ENCODE results near the gene MLEC.

DNA sequence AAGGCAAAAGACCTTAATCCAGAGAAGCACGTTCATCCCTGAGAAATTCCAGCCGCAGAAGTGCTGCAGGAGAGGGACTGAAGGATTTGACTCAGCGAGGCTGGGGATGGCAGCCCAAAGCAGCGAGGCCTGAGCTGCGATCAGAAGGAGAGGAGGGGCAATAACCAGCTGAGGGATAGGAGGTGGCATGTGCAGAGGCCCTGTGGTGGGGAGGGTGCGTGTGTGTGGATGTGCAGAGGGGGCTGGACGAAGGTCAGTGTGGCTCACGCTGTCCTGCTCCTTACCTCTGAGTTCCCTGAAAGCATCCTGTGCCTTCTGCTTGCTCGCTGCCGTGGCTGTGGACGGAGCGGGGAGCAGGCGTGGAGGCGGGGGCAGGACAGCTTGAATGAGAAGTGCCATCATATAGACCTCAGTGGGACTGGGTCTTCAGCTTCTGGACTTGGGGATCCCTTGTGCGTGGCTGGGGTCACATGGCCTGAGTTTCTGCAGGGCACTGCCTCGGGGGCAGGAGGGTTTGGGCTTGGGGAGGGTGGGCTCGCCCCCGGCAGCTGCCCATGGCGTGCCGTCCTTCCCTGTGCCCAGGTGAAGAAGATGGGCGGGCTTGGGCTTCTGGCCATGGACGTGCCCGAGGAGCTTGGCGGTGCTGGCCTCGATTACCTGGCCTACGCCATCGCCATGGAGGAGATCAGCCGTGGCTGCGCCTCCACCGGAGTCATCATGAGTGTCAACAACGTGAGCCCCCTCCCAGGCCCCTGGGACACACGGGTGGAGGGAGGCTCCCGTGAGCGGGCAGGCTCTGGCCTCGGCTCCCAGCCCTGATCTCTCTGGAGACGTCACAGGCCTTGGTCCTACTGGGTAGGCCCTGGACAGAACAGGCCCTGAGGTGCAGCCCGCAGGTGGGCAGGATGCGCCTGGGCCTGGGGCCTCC lies 49.7 kb downstream of the MLEC start:
- TF ChIP-seq, protein P1, sequence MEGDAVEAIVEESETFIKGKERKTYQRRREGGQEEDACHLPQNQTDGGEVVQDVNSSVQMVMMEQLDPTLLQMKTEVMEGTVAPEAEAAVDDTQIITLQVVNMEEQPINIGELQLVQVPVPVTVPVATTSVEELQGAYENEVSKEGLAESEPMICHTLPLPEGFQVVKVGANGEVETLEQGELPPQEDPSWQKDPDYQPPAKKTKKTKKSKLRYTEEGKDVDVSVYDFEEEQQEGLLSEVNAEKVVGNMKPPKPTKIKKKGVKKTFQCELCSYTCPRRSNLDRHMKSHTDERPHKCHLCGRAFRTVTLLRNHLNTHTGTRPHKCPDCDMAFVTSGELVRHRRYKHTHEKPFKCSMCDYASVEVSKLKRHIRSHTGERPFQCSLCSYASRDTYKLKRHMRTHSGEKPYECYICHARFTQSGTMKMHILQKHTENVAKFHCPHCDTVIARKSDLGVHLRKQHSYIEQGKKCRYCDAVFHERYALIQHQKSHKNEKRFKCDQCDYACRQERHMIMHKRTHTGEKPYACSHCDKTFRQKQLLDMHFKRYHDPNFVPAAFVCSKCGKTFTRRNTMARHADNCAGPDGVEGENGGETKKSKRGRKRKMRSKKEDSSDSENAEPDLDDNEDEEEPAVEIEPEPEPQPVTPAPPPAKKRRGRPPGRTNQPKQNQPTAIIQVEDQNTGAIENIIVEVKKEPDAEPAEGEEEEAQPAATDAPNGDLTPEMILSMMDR (IDR thresholded peaks at IDR 0.05), result no peak
- no peak for TF ChIP-seq EZH2phosphoT487 (IDR thresholded peaks at IDR 0.05)

All from neural progenitor cell (in vitro differentiated cells).